GM21526 (cell line): Measurements from ENCODE around the gene MAN2B2.

ENCODE experiments used
- ATAC-seq: cut with Tn5 transposase; IDR thresholded peaks from one replicate; pipeline ENCODE4 v1.9.1; 2021; ENCODE audit warnings: moderate library complexity; ENCODE audit not compliant: unreplicated experiment, low FRiP score

Gene MAN2B2

GRCh38 chr4:6574747-6575502 is at the start of gene MAN2B2:
Gene MAN2B2, plus strand, starts transcription at chr4:6575189. Its CDS starts 22 bp downstream, at chr4:6575211.
- peak; percentile 85 for ATAC-seq

GRCh38 chr4:6525474-6525873 is 49.5 kb upstream of the MAN2B2 start:
- ATAC-seq = no peak

- no peak for ATAC-seq
Observed at GRCh38 chr4:6526156-6526555, 48.8 kb upstream of the MAN2B2 start.

GRCh38 chr4:6526671-6527091 is 48.3 kb upstream of the MAN2B2 start:
- ATAC-seq = no peak

- ATAC-seq = no peak
Observed at GRCh38 chr4:6527259-6527658, 47.7 kb upstream of the MAN2B2 start.

GRCh38 chr4:6527683-6528595 is 47.0 kb upstream of the MAN2B2 start:
- no peak for ATAC-seq

GRCh38 chr4:6529021-6529420 is 46.0 kb upstream of the MAN2B2 start:
- ATAC-seq = no peak

GRCh38 chr4:6530301-6530700 is 44.7 kb upstream of the MAN2B2 start:
- ATAC-seq = no peak

- no peak for ATAC-seq
Observed at GRCh38 chr4:6530964-6531363, 44.0 kb upstream of the MAN2B2 start.

- ATAC-seq = no peak
Observed at GRCh38 chr4:6532102-6532501, 42.9 kb upstream of the MAN2B2 start.

GRCh38 chr4:6532658-6533057 is 42.3 kb upstream of the MAN2B2 start:
- ATAC-seq = no peak

- no peak for ATAC-seq
Observed at GRCh38 chr4:6534050-6534449, 40.9 kb upstream of the MAN2B2 start.

GRCh38 chr4:6534618-6535328 is 40.2 kb upstream of the MAN2B2 start:
- ATAC-seq = no peak

- no peak for ATAC-seq
Observed at GRCh38 chr4:6535329-6535692, 39.7 kb upstream of the MAN2B2 start.

GRCh38 chr4:6535706-6536105 is 39.3 kb upstream of the MAN2B2 start:
- ATAC-seq = no peak

GRCh38 chr4:6538111-6538510 is 36.9 kb upstream of the MAN2B2 start:
- ATAC-seq = no peak

- no peak for ATAC-seq
Observed at GRCh38 chr4:6538575-6538974, 36.4 kb upstream of the MAN2B2 start.

- no peak for ATAC-seq
Observed at GRCh38 chr4:6539009-6539764, 35.8 kb upstream of the MAN2B2 start.

GRCh38 chr4:6540879-6541278 is 34.1 kb upstream of the MAN2B2 start:
- no peak for ATAC-seq

- no peak for ATAC-seq
Observed at GRCh38 chr4:6541789-6542188, 33.2 kb upstream of the MAN2B2 start.
